ENCODE data around the gene PPP1R13B. TPM values are rescaled to one million over a fixed set of nuclear protein-coding genes. Genes with fewer than 3 reads are reported as not detected.
"Not testable (repeated sequence)": the region's sequence is repeated elsewhere in the genome, so short reads cannot be mapped to it uniquely, and the experiment has no call there.

PPP1R13B gene
- total and polyA plus RNA-seq, 7 donors: 8.6 to 26.9 (median 9.9) TPM

GRCh38 chr14:103889313-103890051, 42.1 kb upstream of the PPP1R13B start:
- 22 to 74% methylated on average over 31 of the region's 31 CpGs for WGBS, 2 donors
- H3K27me3 ChIP-seq: no peaks in the 10 kb centered on the region
- no peaks in the 10 kb centered on the region for H3K36me3 ChIP-seq
- no peak overlapping the region for H3K4me3 ChIP-seq
- TF ChIP-seq EP300 (IDR thresholded peaks at IDR 0.05): no peak
- no peak for TF ChIP-seq POLR2AphosphoS5 (IDR thresholded peaks at IDR 0.05)
- no peak for DNase-seq
- H3K9me3 ChIP-seq: no peaks in the 10 kb centered on the region
- H3K4me1 ChIP-seq: no peaks in the 10 kb centered on the region
- no peak overlapping the region for H3K27ac ChIP-seq
- intact Hi-C loops (cut with DNase I): no loop called here

- H3K4me3 ChIP-seq; H3K36me3 ChIP-seq; H3K27me3 ChIP-seq; H3K9me3 ChIP-seq; DNase-seq; intact Hi-C loops (cut with DNase I); H3K4me1 ChIP-seq; H3K27ac ChIP-seq: not testable (repeated sequence)
- 43 to 89% methylated on average over 5 to 8 of the region's 8 CpGs for WGBS, 2 donors
Observed at GRCh38 chr14:103889002-103889312, 41.6 kb upstream of the PPP1R13B start.

GRCh38 chr14:103887557-103888115, 40.3 kb upstream of the PPP1R13B start:
- H3K9me3 ChIP-seq: no peaks in the 10 kb centered on the region
- no peaks in the 10 kb centered on the region for H3K27me3 ChIP-seq
- intact Hi-C loops (cut with DNase I): no loop called here
- TF ChIP-seq CTCF (IDR thresholded peaks at IDR 0.05): no peak
- TF ChIP-seq EP300 (IDR thresholded peaks at IDR 0.05): no peak
- no peak for TF ChIP-seq POLR2A (IDR thresholded peaks at IDR 0.05)
- TF ChIP-seq POLR2AphosphoS5 (IDR thresholded peaks at IDR 0.05): no peak
- H3K4me1 ChIP-seq: peaks cover 0 to 6% (median 6%) of the 10 kb centered on the region in 4 donors
- WGBS, 2 donors: 78 to 83% methylated on average over 10 of the region's 10 CpGs
- DNase-seq: no peak
- no peaks in the 10 kb centered on the region for H3K36me3 ChIP-seq
- H3K27ac ChIP-seq: no peak overlapping the region
- H3K4me3 ChIP-seq: no peak overlapping the region

- Histone ChIP-seq H3K36me3 (no peaks in the 10 kb centered on the region), H3K4me1 (peaks cover 0 to 11% (median 11%) of the 10 kb centered on the region in 4 donors), H3K4me3 (no peak overlapping the region), H3K27me3 (no peaks in the 10 kb centered on the region), H3K27ac (no peak overlapping the region), H3K9me3 (no peaks in the 10 kb centered on the region)
- 87 to 88% methylated on average over 6 of the region's 6 CpGs for WGBS, 2 donors
- intact Hi-C loops (cut with DNase I): no loop called here
- TF ChIP-seq EP300 (IDR thresholded peaks at IDR 0.05): no peak
- no peak for DNase-seq
Observed at GRCh38 chr14:103887170-103887501, 39.8 kb upstream of the PPP1R13B start.

GRCh38 chr14:103886304-103887169, 39.2 kb upstream of the PPP1R13B start:
- peaks cover 0 to 17% (median 17%) of the 10 kb centered on the region in 4 donors for H3K4me1 ChIP-seq
- WGBS, 2 donors: 83 to 88% methylated on average over 27 of the region's 27 CpGs
- H3K27ac ChIP-seq: no peak overlapping the region
- TF ChIP-seq CTCF (IDR thresholded peaks at IDR 0.05): no peak
- TF ChIP-seq EP300 (IDR thresholded peaks at IDR 0.05): no peak
- no peak for TF ChIP-seq POLR2A (IDR thresholded peaks at IDR 0.05)
- no peak for TF ChIP-seq POLR2AphosphoS5 (IDR thresholded peaks at IDR 0.05)
- no peaks in the 10 kb centered on the region for H3K9me3 ChIP-seq
- no peak for DNase-seq
- intact Hi-C loops (cut with DNase I): no loop called here
- H3K27me3 ChIP-seq: no peaks in the 10 kb centered on the region
- no peaks in the 10 kb centered on the region for H3K36me3 ChIP-seq
- no peak overlapping the region for H3K4me3 ChIP-seq

- peaks cover 0 to 27% (median 27%) of the 10 kb centered on the region in 4 donors for H3K4me1 ChIP-seq
- no peaks in the 10 kb centered on the region for H3K36me3 ChIP-seq
- no peak overlapping the region for H3K4me3 ChIP-seq
- no peak for TF ChIP-seq EP300 (IDR thresholded peaks at IDR 0.05)
- TF ChIP-seq CTCF (IDR thresholded peaks at IDR 0.05): no peak
- no peak for TF ChIP-seq POLR2AphosphoS5 (IDR thresholded peaks at IDR 0.05)
- no peak for TF ChIP-seq POLR2A (IDR thresholded peaks at IDR 0.05)
- intact Hi-C loops (cut with DNase I): no loop called here
- WGBS, 2 donors: 86 to 90% methylated on average over 14 of the region's 14 CpGs
- H3K27ac ChIP-seq: no peak overlapping the region
- DNase-seq: no peak
- H3K27me3 ChIP-seq: no peaks in the 10 kb centered on the region
- no peaks in the 10 kb centered on the region for H3K9me3 ChIP-seq
Observed at GRCh38 chr14:103885509-103885932, 38.1 kb upstream of the PPP1R13B start.
